ENCODE measurements around the gene CHRFAM7A.
"Not testable (repeated sequence)": the region's sequence is repeated elsewhere in the genome, so short reads cannot be mapped to it uniquely, and the experiment has no call there.

Gene CHRFAM7A

GRCh38 chr15:30334152-30334551, 59.2 kb downstream of the CHRFAM7A start:
- FAIRE-seq = peak; percentile 58
- DNase-seq (ENCODE audit: insufficient read length, low spot score) = not testable (repeated sequence)

DNA sequence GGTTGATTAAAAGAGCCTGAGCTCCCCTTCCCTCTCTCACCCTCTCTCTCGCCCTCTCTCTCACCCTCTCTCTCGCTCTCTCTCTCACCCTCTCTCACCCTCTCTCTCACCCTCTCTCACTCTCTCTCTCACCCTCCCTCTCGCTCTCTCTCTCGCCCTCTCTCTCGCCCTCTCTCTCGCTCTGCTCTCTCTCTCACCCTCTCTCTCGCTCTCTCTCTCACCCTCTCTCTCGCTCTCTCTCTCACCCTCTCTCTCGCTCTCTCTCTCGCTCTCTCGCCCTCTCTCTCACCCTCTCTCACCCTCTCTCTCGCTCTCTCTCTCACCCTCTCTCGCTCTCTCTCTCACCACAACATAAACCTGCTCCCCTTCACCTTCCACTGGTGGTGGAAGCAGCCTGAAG, 67.2 kb downstream of the CHRFAM7A start:
- not testable (repeated sequence) for DNase-seq (ENCODE audit: insufficient read length, low spot score); FAIRE-seq

DNA sequence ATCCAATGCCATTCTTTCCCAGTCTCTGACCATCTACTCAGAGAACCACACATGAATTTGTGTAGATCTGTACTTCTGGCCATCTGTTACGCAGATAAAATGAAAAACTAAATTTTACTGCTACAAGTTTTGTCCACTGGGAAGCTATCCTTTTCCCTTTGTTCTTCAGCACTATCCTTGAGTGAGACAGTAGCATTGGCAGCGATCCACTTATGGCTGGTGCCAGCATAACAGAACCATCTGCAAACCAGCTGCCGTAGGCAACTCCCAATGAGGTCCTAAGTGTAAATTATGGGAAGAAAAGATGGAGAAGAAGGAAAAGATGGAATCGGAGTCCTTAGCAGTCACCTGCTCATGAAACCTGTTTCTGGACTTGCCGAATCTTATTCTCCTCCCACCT, 72.3 kb downstream of the CHRFAM7A start:
- not testable (repeated sequence) for FAIRE-seq; DNase-seq (ENCODE audit: insufficient read length, low spot score)

DNA sequence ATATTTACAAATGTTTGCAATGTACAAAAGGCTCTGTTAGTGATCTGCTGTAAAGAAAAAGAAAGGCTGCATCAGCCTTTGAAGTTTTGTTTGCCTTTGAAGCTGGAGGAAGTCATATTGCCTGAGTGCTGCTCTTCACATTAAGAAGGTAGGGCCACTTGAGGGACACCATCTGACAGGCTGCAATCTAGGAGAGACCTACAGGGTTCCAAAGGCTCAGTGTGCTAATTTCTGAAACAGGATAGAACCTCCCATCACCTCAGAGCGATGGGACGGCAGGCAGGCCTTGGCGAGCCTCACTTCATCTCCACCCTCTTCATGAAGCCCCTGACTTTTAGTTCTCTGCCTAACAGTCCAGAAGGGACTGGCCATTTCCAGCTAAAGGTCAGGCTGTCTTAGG, 77.6 kb downstream of the CHRFAM7A start:
- not testable (repeated sequence) for DNase-seq (ENCODE audit: insufficient read length, low spot score); FAIRE-seq

DNA sequence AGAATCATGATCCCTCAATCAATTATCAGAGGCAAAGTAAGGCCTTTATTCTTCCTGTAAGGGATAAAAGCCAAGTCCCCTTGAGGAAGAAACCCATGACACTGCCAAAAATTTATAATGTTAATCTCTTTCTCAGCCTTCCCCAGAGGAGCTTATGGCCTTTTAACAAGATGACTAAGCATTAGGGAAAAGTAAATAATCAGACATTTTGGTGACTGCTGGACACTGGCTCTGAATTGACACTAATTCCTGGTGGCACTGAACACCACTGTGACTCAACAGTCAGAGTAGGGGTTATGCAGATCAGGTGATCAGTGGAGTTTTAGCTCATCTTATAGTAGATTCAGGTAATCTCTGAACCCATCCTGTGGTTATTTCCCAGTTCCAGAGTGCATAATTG, 82.8 kb downstream of the CHRFAM7A start:
- not testable (repeated sequence) for FAIRE-seq; DNase-seq (ENCODE audit: insufficient read length, low spot score)

Data from GM12891 (cell line).